ENCODE measurements around the gene PPL.
"Not testable (repeated sequence)": the region's sequence is repeated elsewhere in the genome, so short reads cannot be mapped to it uniquely, and the experiment has no call there.

Gene PPL

GRCh38 chr16:4958510-4959438 lies 21.8 kb upstream of the PPL start:
- DNase-seq, result peak in 1 of 14 donors; percentile 25

- DNase-seq, result peak; percentile 51 to 99 (median 92)
Observed at GRCh38 chr16:4957720-4958509, 21.0 kb upstream of the PPL start, which contains the start of gene SEC14L5. SEC14L5 (plus strand) TSS chr16:4958330; CDS start chr16:4959324, 994 bp downstream.

GRCh38 chr16:4957420-4957719 lies 20.4 kb upstream of the PPL start:
- DNase-seq, result no peak

GRCh38 chr16:4954714-4955113 lies 17.8 kb upstream of the PPL start:
- DNase-seq, result no peak

- DNase-seq, result not testable (repeated sequence)
Observed at GRCh38 chr16:4951583-4951982, 14.6 kb upstream of the PPL start.

- DNase-seq, result no peak
Observed at GRCh38 chr16:4949986-4950385, 13.0 kb upstream of the PPL start.

GRCh38 chr16:4948903-4949766 lies 12.2 kb upstream of the PPL start:
- DNase-seq, result no peak

- DNase-seq, result no peak
Observed at GRCh38 chr16:4947722-4948503, 11.0 kb upstream of the PPL start.

GRCh38 chr16:4946917-4947316 lies 10.0 kb upstream of the PPL start:
- DNase-seq, result no peak

- no peak for DNase-seq
Observed at GRCh38 chr16:4945560-4946502, 8.9 kb upstream of the PPL start.

GRCh38 chr16:4944333-4945281 lies 7.7 kb upstream of the PPL start:
- peak in 6 of 14 donors; percentile 13 to 80 (median 26) for DNase-seq

- DNase-seq, result no peak
Observed at GRCh38 chr16:4942481-4942880, 5.5 kb upstream of the PPL start.

- no peak for DNase-seq
Observed at GRCh38 chr16:4940719-4941118, 3.8 kb upstream of the PPL start.

- DNase-seq, result no peak
Observed at GRCh38 chr16:4938683-4939030, 1.7 kb upstream of the PPL start.

- DNase-seq, result no peak
Observed at GRCh38 chr16:4937782-4938682, 1.1 kb upstream of the PPL start.

GRCh38 chr16:4936181-4936990 lies 562 bp downstream of the PPL start:
- no peak for DNase-seq

GRCh38 chr16:4935241-4935855 lies 1.6 kb downstream of the PPL start:
- DNase-seq, result no peak

Data from C1 segment of cervical spinal cord (tissue), 14 donors.